Stimulated activated CD8-positive, alpha-beta memory T cell treated with anti-CD3 and anti-CD28 coated beads, Interleukin-4, amount 100 ng/mL, for 48 hours (primary cell): Measurements from ENCODE around the gene RAB22A.

ENCODE experiments used
- DNase-seq: peaks from one replicate; pipeline ENCODE4 v3.0.0-alpha.2; 2020

Gene RAB22A

GRCh38 chr20:58416835-58417234, 107.3 kb downstream of the RAB22A start:
- DNase-seq = no peak
